ENCODE data around the gene NCKAP1. TPM values are rescaled to one million over a fixed set of nuclear protein-coding genes. Genes with fewer than 3 reads are reported as not detected.
A peak's percentile ranks its signal among the peaks of the same experiment; 100 is the strongest.

The NCKAP1 gene
- total RNA-seq, 1 donor from 2014 or later: 111 TPM

DNA sequence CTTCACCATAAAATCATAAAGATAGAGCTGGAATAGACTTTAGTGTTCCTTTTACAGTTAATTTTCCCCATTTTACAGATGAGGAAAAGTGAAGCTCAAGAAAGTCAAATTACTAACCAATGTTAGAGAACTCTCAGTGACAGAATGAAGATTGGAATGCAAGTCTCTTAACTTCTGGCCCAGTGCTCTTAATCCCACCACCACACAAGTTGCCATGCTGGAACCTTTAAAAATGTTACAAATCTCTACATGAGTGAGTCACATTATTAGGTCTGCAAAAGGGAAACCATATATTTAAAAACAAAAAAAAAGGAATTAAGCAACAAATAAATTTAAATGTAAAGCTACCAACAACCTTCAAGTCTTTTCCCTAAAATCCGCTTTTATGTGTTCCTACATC, 3.5 kb downstream of the NCKAP1 start:
- DNase-seq (ENCODE audit: low spot score, unreplicated experiment): no peak
- no peak overlapping the region for H3K27ac Mint-ChIP-seq
- no peaks in the 10 kb centered on the region for H3K9me3 Mint-ChIP-seq (ENCODE audit: low read depth)
- H3K36me3 Mint-ChIP-seq (ENCODE audit: insufficient read depth): no peaks in the 10 kb centered on the region
- TF ChIP-seq, protein P1, sequence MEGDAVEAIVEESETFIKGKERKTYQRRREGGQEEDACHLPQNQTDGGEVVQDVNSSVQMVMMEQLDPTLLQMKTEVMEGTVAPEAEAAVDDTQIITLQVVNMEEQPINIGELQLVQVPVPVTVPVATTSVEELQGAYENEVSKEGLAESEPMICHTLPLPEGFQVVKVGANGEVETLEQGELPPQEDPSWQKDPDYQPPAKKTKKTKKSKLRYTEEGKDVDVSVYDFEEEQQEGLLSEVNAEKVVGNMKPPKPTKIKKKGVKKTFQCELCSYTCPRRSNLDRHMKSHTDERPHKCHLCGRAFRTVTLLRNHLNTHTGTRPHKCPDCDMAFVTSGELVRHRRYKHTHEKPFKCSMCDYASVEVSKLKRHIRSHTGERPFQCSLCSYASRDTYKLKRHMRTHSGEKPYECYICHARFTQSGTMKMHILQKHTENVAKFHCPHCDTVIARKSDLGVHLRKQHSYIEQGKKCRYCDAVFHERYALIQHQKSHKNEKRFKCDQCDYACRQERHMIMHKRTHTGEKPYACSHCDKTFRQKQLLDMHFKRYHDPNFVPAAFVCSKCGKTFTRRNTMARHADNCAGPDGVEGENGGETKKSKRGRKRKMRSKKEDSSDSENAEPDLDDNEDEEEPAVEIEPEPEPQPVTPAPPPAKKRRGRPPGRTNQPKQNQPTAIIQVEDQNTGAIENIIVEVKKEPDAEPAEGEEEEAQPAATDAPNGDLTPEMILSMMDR (IDR thresholded peaks at IDR 0.05; ENCODE audit: unreplicated experiment): no peak
- peaks cover 36% of the 10 kb centered on the region for H3K4me1 Mint-ChIP-seq (ENCODE audit: low read depth)
- no peak overlapping the region for H3K4me3 Mint-ChIP-seq (ENCODE audit: low read depth)
- H3K27me3 Mint-ChIP-seq: peaks cover 5% of the 10 kb centered on the region

DNA sequence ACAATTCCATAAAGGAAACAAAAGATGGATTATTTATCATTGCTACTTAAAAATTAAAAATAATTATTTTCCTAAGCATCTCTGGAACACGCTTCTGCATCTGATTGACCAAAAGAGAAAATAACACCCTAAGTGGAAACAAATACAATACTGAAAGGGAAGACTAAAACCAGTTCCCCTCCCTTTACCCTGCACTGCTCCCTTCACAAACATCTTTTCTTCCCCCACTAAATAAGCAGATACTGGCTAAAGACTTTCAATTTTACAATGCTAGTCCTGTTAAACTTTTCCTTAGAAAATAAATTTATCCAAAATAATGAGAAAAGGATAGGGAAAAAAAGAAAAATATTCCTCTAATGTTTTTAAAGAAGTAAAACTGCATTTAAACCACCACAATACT, 4.3 kb downstream of the NCKAP1 start:
- Mint-ChIP-seq H3K36me3 (ENCODE audit: insufficient read depth) (no peaks in the 10 kb centered on the region), H3K9me3 (ENCODE audit: low read depth) (no peaks in the 10 kb centered on the region), H3K27ac (no peak overlapping the region), H3K4me3 (ENCODE audit: low read depth) (no peak overlapping the region), H3K27me3 (no peaks in the 10 kb centered on the region), H3K4me1 (ENCODE audit: low read depth) (peaks cover 34% of the 10 kb centered on the region)
- DNase-seq (ENCODE audit: low spot score, unreplicated experiment): no peak
- TF ChIP-seq, protein P1 (IDR thresholded peaks at IDR 0.05; ENCODE audit: unreplicated experiment): no peak

DNA sequence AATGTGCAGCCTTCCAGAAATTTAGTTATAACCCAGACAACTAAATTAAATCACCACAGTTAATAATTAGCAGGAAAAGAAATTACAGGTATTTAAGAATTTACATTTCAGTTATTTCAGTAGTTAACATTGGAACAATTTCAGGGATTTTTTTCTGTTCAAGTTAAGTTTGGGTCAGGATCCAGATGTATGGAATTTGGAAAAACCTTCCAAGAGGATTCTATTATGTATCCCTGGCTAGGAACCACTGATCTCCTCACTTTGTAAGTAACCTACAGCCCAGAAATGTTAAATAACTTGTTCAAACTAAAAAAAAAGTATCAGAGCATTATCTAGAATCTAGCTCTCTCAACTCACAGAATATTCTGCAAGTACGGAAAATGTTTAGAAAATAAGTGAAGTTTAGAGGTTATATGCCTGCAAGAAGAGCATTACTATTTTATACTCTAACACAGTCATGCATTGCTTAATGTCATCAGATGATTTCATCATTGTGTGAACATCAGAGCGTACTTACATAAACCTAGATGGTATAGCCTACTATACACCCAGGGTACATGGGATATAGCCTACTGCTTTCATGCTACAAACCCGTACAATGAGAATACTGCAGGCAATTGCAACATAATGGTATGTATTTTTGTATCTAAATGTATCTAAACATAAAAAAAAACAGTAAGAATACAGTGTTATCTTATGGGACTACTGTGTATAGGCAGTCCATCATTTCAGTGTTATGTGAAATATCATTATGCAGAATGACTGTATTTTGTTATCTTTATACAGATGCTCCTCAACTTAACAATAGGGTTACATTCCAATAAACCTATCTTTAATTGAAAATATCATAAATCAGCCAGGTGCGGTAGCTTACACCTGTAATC, 6.1 kb downstream of the NCKAP1 start:
- H3K36me3 Mint-ChIP-seq (ENCODE audit: insufficient read depth): no peaks in the 10 kb centered on the region
- no peaks in the 10 kb centered on the region for H3K27me3 Mint-ChIP-seq
- peaks cover 31% of the 10 kb centered on the region for H3K4me1 Mint-ChIP-seq (ENCODE audit: low read depth)
- DNase-seq (ENCODE audit: low spot score, unreplicated experiment): no peak
- no peaks in the 10 kb centered on the region for H3K9me3 Mint-ChIP-seq (ENCODE audit: low read depth)
- H3K4me3 Mint-ChIP-seq (ENCODE audit: low read depth): no peak overlapping the region
- TF ChIP-seq, protein P1 (IDR thresholded peaks at IDR 0.05; ENCODE audit: unreplicated experiment): no peak
- H3K27ac Mint-ChIP-seq: peak overlapping the region; percentile 47

DNA sequence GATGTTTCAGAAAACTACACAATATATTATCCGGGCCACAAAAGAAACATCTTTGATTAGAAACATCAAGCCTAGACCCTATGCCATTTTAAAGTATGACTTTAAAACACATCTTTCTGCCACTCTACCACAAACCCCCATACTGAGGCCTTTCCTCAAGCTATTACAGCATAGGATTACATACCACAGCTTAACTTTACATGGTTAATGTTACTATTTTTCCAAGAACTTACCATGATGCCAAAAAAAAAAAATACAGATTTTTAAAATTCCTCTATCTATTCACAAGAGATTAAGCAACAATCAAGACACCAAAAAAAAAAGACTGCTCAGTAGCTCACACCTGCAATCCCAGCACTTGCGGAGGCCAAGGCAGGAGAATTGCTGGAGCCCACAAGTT, 9.0 kb downstream of the NCKAP1 start:
- no peak overlapping the region for H3K4me3 Mint-ChIP-seq (ENCODE audit: low read depth)

DNA sequence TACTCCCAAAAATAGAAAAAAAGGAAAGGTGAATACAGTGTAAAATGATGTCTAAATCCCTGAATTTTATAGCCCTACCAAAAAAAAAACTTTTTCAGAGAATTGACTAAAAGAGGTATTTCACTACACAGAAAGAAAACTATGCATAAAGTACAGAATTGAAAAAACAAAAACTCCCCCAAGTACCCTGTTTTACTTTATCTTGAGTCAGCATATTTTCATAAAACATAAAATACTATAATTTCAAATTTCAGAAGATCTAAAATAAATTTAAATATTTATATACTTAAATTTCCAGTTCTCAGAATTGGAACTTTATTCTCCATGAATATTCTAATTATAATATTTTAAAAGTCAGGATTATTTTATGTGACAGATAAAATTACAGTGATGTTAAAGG, 10.1 kb downstream of the NCKAP1 start:
- TF ChIP-seq, protein P1 (IDR thresholded peaks at IDR 0.05; ENCODE audit: unreplicated experiment): no peak
- peaks cover 11% of the 10 kb centered on the region for H3K4me1 Mint-ChIP-seq (ENCODE audit: low read depth)
- H3K4me3 Mint-ChIP-seq (ENCODE audit: low read depth): no peak overlapping the region
- no peak for DNase-seq (ENCODE audit: low spot score, unreplicated experiment)
- H3K27ac Mint-ChIP-seq: no peak overlapping the region
- H3K36me3 Mint-ChIP-seq (ENCODE audit: insufficient read depth): no peaks in the 10 kb centered on the region
- no peaks in the 10 kb centered on the region for H3K27me3 Mint-ChIP-seq
- H3K9me3 Mint-ChIP-seq (ENCODE audit: low read depth): no peaks in the 10 kb centered on the region

More for the DNA sequence above, 9.0 kb downstream of the NCKAP1 start:
- H3K4me1 Mint-ChIP-seq (ENCODE audit: low read depth): peaks cover 14% of the 10 kb centered on the region
- H3K27ac Mint-ChIP-seq: no peak overlapping the region
- no peak for DNase-seq (ENCODE audit: low spot score, unreplicated experiment)
- no peaks in the 10 kb centered on the region for H3K9me3 Mint-ChIP-seq (ENCODE audit: low read depth)
- H3K36me3 Mint-ChIP-seq (ENCODE audit: insufficient read depth): no peaks in the 10 kb centered on the region
- TF ChIP-seq, protein P1 (IDR thresholded peaks at IDR 0.05; ENCODE audit: unreplicated experiment): no peak
- H3K27me3 Mint-ChIP-seq: no peaks in the 10 kb centered on the region

Measured in progenitor cell of endocrine pancreas (in vitro differentiated cells).